Tibial artery (tissue), 4 donors: Measurements from ENCODE around the gene LCN15.

Experiments used
- DNase-seq, 2 donors: peaks; one replicate each; pipeline ENCODE4 v3.0.0-alpha.2; 2019
- H3K27ac ChIP-seq, 2 donors: fragments of 200-600 bp; sonication (generic) in 1 of 2; 1 replicate in 1 of 2; 2 replicates in 1 of 2; pipeline ENCODE4 v1.5.1; 2018 to 2019; ENCODE audit warnings: mild to moderate bottlenecking in 1 of 2
- H3K27me3 ChIP-seq, 2 donors: fragments of 200-600 bp; sonication (generic) in 1 of 2; one replicate each; pipeline versions ENCODE4 v1.5.1 to v1.6.0; 2016 to 2019
- H3K36me3 ChIP-seq, 3 donors: fragments of 200-600 bp; sonication (generic) in 2 of 3; one replicate each; pipeline ENCODE4 v1.5.1; 2016 to 2019; ENCODE audit warnings: mild to moderate bottlenecking in 2 of 3
- H3K4me1 ChIP-seq, 4 donors: fragments of 200-600 bp; sonication (generic) in 2 of 4; 1 replicate in 3 of 4; 2 replicates in 1 of 4; pipeline ENCODE4 v1.5.1; 2016 to 2019
- H3K4me3 ChIP-seq, 2 donors: fragments of 200-600 bp; sonication (generic) in 1 of 2; 1 replicate in 1 of 2; 2 replicates in 1 of 2; pipeline ENCODE4 v1.5.1; 2018 to 2019; ENCODE audit warnings: mild to moderate bottlenecking in 2 of 2
- H3K9me3 ChIP-seq, 3 donors: fragments of 200-600 bp; sonication (generic) in 1 of 3; one replicate each; pipeline ENCODE4 v1.5.1; 2016 to 2019
- intact Hi-C: fragments of 100-400 bp; cut with DNase I; formaldehyde crosslinking; loops from one replicate; pipeline ENCODE4 v1.15.0; 2023; ENCODE audit warnings: low total_unique reads
- TF ChIP-seq, protein P1 (sequence below), 2 experiments: fragments of 200-600 bp in 1 of 2; fragments of 450-650 bp in 1 of 2; IDR thresholded peaks; one replicate each; pipeline ENCODE4 v1.5.1; 2017 to 2019; ENCODE audit warnings: antibody characterized with exemption in 2 of 2, mild to moderate bottlenecking in 1 of 2, moderate library complexity in 1 of 2

The LCN15 gene

GRCh38 chr9:136743639-136744211, 20.6 kb downstream of the LCN15 start:
- H3K36me3 ChIP-seq: no peaks in the 10 kb centered on the region
- no peaks in the 10 kb centered on the region for H3K9me3 ChIP-seq
- DNase-seq: no peak
- TF ChIP-seq, protein P1, sequence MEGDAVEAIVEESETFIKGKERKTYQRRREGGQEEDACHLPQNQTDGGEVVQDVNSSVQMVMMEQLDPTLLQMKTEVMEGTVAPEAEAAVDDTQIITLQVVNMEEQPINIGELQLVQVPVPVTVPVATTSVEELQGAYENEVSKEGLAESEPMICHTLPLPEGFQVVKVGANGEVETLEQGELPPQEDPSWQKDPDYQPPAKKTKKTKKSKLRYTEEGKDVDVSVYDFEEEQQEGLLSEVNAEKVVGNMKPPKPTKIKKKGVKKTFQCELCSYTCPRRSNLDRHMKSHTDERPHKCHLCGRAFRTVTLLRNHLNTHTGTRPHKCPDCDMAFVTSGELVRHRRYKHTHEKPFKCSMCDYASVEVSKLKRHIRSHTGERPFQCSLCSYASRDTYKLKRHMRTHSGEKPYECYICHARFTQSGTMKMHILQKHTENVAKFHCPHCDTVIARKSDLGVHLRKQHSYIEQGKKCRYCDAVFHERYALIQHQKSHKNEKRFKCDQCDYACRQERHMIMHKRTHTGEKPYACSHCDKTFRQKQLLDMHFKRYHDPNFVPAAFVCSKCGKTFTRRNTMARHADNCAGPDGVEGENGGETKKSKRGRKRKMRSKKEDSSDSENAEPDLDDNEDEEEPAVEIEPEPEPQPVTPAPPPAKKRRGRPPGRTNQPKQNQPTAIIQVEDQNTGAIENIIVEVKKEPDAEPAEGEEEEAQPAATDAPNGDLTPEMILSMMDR (IDR thresholded peaks at IDR 0.05): no peak
- peaks cover 0 to 96% of the 10 kb centered on the region in 2 donors for H3K27me3 ChIP-seq
- H3K4me3 ChIP-seq: no peak overlapping the region
- H3K27ac ChIP-seq: no peak overlapping the region
- peaks cover 0 to 21% (median 3%) of the 10 kb centered on the region in 4 donors for H3K4me1 ChIP-seq
- intact Hi-C loops: no loop called here

DNA sequence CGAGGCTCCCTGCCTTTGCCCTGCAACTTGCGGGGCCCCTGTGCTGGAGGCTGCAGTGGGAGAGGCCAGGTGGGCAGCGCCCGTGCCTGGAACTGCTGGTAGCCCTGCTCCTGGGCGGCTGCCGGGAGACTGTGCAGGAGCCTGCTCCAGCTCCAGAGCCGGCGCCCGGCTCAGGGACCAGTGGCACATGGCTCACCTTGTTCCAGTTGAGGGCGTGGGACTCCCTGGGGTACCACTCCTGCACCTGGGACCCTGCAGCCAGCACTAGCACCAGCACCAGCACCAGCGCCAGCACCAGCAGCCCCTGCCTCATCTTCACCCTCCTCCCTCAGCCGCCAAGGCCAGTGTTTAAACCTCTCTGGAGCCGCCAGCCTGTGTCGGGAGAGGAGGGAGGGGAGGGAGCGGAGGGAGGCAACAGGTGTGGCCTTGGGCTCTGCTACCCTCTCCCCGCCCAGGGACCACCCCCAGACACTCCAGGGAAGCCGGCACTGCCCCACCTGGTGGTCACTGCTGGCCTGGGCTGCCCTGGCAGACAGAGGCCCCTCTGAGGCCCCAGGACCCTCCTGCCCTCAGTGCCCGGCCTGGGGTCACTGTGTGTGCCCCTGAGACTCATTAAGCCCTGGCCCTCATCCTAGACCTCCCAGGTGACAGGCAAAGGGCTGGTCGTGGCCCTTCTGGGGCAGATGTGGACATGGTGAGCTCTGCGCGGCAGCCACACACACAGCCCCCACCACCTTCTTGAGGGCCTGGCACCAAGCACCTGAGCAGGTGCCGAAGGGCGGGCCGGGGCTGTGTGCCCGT, 21.5 kb downstream of the LCN15 start, which contains the start of gene LCN10:
Gene LCN10, minus strand, starts transcription at position 350 of the 801 bp plus-strand sequence. Its CDS starts 37 bp downstream, at position 313.
- peaks cover 0 to 86% of the 10 kb centered on the region in 2 donors for H3K27me3 ChIP-seq
- no peaks in the 10 kb centered on the region for H3K36me3 ChIP-seq
- no peak within 1 kb of the TSS for H3K27ac ChIP-seq
- DNase-seq: no peak
- peaks cover 0 to 21% (median 3%) of the 10 kb centered on the region in 4 donors for H3K4me1 ChIP-seq
- TF ChIP-seq, protein P1 (IDR thresholded peaks at IDR 0.05): peak in 1 of 2 experiments; percentile 12
- no peaks in the 10 kb centered on the region for H3K9me3 ChIP-seq
- intact Hi-C loops: no loop called here
- no peak within 1 kb of the TSS for H3K4me3 ChIP-seq

- Histone ChIP-seq H3K9me3 (no peaks in the 10 kb centered on the region), H3K27me3 (peaks cover 0 to 79% of the 10 kb centered on the region in 2 donors), H3K4me1 (peaks cover 0 to 21% (median 3%) of the 10 kb centered on the region in 4 donors), H3K27ac (no peak overlapping the region), H3K4me3 (no peak overlapping the region), H3K36me3 (no peaks in the 10 kb centered on the region)
- TF ChIP-seq, protein P1 (IDR thresholded peaks at IDR 0.05): no peak
- intact Hi-C loops: no loop called here
- DNase-seq: no peak
Observed at GRCh38 chr9:136741883-136742571, 22.3 kb downstream of the LCN15 start.

- Histone ChIP-seq H3K27me3 (peaks cover 0 to 72% of the 10 kb centered on the region in 2 donors), H3K4me1 (peaks cover 0 to 21% (median 3%) of the 10 kb centered on the region in 4 donors), H3K36me3 (no peaks in the 10 kb centered on the region), H3K9me3 (no peaks in the 10 kb centered on the region), H3K27ac (no peak overlapping the region), H3K4me3 (no peak overlapping the region)
- TF ChIP-seq, protein P1 (IDR thresholded peaks at IDR 0.05): no peak
- intact Hi-C loops: no loop called here
- DNase-seq: no peak
Observed at GRCh38 chr9:136740971-136741882, 23.1 kb downstream of the LCN15 start.

- Histone ChIP-seq H3K4me3 (no peak overlapping the region), H3K9me3 (no peaks in the 10 kb centered on the region), H3K4me1 (peaks cover 0 to 21% (median 3%) of the 10 kb centered on the region in 4 donors), H3K36me3 (no peaks in the 10 kb centered on the region), H3K27ac (no peak overlapping the region), H3K27me3 (peaks cover 0 to 67% of the 10 kb centered on the region in 2 donors)
- DNase-seq: no peak
- intact Hi-C loops: no loop called here
- TF ChIP-seq, protein P1 (IDR thresholded peaks at IDR 0.05): no peak
Observed at GRCh38 chr9:136740491-136740890, 23.8 kb downstream of the LCN15 start.
